ENCODE measurements around the gene SPATA16.
"Not testable (repeated sequence)": the region's sequence is repeated elsewhere in the genome, so short reads cannot be mapped to it uniquely, and the experiment has no call there.

SPATA16 gene

GRCh38 chr3:173055228-173055933, 85.7 kb downstream of the SPATA16 start:
- DNase-seq: no peak

- no peak for DNase-seq
These were observed 91.7 kb downstream of the SPATA16 start for GRCh38 chr3:173049360-173049759.

DNA sequence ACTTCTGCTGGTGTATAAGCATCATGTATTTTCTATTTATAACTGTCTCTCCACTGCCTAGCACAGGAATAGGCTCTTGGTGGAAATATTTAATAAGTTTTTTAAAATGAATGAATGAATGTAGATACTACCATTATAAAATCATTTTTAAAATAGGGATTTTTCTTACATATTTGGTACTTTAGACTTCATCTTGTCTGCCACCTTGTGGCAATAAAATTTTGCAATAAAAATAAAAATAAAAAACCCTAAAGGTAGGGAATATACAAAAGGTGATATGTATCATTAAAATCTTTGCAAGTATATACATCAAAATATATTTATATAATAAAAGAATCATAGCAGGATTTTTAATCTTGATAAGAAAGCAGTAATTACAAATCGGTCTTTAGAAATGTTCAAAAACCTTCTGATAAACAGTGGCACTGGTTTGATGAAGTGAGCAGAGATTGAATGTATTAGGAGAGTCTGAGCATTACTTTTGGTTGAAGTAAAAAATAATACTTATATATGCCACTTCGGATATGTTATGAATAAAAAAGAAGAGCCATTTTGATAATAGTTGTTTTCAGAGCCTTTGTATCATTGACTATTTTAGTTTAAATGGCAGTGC, 95.2 kb downstream of the SPATA16 start:
- peak; percentile 4 for DNase-seq

DNA sequence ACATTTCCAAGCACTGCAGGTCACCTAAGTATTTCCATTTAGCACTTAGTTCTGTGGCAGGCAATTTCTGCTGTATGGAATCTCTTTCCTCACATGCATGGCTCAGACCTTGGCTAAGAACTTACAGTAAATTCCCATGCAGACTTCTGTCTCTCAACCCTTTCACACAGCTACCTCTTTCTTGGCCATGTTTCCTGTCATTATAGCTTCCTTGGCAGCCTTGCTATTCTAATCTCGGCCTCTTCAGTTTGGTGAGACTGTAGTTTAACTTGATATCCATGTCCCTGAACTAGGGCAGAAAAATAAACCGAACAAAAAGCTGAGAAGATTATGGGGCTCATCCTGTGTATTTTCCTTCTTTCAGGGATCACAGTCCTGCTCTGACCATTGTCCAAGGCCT, 96.0 kb downstream of the SPATA16 start:
- no peak for DNase-seq

DNA sequence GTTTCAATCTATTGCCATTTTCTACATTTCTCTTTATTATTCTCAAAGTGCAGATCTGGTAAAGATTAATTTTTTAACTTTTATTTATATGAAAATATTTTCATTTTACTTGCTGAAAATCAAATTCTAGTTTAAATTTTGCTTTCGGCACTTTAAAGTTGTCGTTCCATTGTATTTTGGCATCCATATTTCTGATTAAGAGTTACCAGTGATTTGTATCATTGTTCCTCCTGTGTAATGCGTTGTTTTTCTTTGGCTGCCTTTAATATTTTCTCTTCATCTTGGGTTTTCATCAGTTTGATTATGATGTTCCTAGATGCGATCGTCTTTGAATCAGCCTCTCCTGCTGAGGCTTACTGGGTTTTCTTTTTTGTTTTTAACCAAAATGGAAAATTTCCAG, 97.3 kb downstream of the SPATA16 start:
- DNase-seq: no peak

GRCh38 chr3:173038484-173038871, 102.6 kb downstream of the SPATA16 start:
- DNase-seq: no peak

DNA sequence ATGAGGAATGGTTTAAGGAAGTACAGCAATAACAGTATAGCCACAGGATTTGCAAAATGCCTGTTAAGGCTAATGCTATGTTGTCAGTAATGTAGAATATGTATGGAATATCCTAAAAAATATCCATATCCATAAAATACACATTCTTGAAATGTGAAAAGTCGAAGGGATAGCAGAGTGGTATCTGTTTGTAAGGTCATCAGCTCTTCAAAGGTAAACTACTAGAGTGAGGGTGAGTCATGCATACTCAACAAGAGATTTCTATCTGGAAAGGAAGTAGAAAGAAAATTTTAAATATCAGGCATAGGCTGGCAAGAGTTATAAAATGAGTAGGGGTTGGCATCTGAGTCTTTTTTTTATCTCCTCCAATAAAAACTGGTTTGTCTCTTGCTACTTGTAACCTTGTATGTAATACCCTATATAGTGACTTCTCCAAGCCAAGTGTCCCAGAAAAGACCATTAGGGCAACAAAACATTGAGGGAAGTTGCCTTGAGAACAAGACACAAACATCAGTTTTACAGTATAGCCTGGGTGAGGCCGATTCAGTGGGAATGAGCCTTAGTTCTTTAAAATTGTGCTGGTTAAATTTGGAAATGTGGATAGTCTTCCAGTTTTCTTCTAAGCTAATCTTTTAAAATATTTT, 103.1 kb downstream of the SPATA16 start:
- DNase-seq: no peak

DNA sequence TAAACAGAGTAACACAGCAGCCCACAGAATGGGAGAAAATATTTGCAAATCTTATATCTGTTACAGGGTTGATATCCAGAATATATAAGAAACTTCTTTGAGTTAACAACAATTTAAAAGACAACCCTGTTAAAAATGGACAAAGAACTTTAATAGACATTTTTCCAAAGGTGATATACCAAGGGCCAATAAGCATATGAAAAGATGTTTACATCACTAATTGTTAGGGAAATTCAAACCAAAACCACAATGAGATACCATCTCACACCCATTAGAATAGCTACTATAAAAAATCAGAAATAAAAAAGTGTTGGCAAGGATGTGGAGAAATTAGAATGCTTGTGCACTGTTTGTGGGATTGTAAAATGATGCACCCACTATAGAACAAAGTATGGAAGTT, 110.8 kb downstream of the SPATA16 start:
- DNase-seq: no peak

GRCh38 chr3:173028351-173028750, 112.7 kb downstream of the SPATA16 start:
- DNase-seq: no peak

- DNase-seq: no peak
These were observed 113.6 kb downstream of the SPATA16 start for GRCh38 chr3:173027429-173027828.

DNA sequence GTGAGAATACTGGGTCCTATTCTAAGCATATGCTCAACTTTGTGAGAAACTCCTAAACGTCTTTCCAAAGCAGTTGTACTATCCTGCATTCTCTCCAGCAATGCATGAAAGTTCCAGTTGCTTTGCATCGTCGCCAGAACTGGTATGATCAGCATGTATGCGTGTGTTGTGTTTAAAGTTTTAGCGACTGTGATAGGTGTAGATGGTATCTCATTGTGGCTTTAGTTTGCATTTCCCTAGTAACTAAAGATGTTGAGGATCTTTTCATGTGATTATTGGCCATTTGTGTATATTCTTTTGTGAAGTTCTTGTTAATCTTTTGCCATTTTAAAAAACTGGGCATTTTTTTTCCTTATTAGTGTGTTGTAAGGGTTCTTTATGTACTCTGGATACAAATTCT, 115.1 kb downstream of the SPATA16 start:
- no peak for DNase-seq

DNA sequence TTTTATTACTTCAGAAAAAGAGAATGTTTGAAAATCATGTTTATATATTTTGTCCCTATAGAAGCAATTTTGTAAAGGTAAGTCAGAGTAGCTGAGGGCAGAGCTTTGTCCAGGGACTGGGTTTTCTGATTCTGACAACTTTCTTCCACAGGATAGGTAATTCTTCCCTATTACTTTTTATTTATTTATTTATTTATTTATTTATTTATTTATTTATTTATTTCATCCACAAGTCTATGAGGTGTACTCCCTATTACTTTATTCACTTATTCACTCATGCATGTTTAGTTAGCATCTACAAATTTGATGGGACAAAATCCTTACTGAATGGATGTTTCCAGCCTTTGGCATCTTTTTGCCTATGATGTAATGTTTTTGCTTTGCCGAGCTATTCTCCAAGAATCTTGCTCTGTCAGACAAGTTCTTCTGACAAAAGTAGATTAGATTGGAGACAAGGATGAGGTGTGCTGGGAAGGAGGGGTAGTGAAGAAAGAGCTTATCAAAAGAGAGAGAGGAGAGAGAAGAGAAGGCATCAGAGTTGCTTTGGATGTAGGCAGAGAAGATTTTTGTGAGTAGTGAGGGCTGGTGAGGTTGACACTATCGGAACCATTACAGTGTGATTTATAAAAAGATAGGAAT, 119.4 kb downstream of the SPATA16 start:
- DNase-seq: no peak

DNA sequence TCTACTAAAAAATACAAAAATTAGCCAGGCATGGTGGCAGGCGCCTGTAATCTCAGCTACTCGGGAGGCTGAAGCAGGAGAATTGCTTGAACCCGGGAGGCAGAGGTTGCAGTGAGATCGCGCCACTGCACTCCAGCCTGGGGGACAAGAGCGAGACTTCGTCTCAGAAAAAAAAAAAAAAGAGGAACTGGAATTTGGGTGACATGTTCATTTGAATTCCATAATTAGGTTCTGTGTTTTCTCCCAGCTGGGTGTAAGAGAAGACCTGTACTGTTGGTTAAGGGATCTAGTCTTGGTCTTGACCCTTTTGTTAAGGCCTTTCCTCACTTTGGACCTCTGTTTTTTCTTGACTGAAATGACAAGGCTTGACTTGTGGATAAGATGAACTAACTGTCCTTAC, 120.9 kb downstream of the SPATA16 start:
- DNase-seq: not testable (repeated sequence)

- no peak for DNase-seq
These were observed 121.7 kb downstream of the SPATA16 start for GRCh38 chr3:173019378-173019777.

DNA sequence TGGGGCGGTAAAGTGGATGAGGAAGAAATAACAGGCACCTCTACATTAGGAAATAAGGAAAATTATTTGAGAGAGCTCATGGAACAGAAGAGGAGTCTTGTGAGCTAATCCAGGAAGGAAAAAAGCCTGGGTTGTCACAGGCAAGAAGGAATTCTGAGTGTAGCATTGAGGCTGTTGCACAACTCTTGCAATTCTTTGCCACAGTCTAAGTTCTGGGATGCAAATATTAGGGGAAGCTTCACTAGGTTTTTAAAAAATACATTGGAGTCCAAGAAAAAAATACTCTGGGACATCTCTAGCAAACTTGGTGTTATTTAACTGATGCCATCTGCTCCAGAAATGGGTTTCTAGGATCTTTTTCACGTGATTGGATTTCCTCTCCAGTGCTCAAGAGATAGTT, 122.3 kb downstream of the SPATA16 start:
- no peak for DNase-seq

GRCh38 chr3:173013219-173013832, 127.7 kb downstream of the SPATA16 start:
- no peak for DNase-seq

GRCh38 chr3:173009410-173009809, 131.6 kb downstream of the SPATA16 start:
- DNase-seq: no peak

GRCh38 chr3:173008978-173009377, 132.1 kb downstream of the SPATA16 start:
- DNase-seq: no peak

DNA sequence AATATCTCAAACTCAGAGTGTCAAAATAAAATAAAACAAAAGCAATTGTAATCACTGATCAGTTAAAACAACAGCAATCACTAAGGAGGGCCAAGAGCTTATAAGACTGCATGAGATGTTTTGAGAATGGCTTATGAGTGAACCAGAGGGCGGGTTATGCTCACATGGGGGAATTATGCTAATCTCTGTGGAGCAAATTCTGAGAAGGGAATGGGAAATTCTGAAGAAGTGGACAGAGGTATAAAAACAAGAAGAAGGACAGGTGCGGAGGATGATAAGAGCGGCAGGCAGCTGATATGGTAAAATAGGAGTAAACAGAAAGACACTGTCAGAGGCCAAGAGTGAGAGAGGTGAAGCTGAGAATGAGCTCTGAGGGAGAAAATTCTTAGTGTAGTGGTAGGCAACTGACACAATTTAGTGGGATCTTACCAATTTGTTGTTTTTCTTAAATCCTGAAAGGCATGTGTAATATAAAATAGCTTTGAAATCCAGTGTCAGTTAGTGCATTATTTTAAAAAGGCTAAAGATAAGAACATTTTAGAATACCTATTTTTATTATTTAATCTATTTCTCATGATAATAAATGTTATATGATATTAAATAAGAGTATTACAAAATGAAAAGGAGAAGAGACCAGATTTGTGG, 133.8 kb downstream of the SPATA16 start:
- DNase-seq: no peak

DNA sequence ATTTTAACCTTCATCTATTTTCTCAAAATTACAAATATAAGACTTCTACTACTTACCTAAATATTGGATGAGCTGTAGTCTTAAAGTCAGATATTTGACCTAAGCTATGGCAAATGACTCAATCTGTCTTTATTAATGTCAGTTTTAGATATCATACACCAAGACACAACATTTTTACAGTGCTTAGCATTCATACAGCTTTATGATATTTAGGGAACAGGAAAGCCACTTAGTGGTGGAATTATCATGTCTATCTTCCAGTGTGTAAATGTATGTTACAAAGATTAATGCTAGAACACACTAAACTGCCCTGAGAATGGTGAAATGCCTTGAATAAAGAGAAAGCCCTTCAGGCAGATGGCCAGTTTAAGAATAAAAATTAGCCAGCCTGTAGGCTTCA, 135.0 kb downstream of the SPATA16 start:
- no peak for DNase-seq

DNA sequence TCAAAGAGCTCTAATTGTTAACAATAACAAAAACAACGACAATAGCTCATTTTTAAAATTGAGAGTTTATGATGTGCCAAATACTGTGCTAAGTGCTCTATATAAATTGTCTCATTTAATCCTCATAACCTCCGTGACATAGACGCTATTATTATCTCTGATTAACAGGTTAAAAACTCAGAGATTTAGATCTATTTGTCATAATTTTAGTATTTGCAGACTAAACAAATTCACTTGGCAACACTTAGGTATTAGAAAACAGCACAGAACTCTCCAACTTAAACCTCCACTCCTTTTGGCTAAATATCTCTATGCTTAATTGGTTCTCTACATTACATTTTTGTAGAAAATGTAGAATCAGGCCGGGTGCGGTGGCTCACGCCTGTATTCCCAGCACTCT, 136.4 kb downstream of the SPATA16 start:
- no peak for DNase-seq

DNA sequence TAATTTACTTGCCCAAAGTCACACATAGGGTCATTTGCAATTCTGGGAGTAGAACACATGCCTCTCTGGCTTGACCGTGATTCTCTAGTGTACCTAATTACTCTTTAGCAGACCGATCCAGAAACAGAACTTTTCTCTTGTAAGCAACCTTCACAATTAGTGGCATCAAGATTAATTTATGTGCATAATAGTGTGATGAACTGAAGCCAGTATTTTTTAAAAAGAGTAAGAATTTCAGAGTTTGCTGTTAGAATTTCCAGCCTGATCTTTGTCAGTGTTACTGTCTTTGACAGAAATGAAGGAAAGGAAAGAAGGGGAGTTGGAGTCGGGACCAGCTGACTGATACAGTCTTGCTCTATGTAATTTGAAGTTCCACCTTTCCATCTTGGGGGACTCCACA, 137.1 kb downstream of the SPATA16 start:
- no peak for DNase-seq

DNA sequence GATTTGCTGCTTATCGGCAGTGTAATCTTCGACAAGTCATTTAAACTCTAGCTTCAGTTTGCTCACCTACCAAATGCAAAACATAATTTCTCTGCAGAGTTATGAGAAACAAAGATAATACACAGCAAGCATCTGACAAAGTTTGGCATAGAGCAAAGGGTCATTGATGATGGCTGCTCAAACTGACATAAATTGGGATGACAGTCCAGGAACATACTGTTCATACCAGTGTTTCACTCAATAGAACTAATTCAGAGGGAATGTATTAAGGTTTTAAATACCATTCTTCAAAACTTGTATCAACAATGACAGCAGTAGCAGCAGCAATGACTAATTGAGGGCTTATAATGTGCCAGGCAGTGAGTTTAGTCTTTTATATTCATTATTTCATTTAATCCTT, 137.6 kb downstream of the SPATA16 start:
- DNase-seq: no peak

All from NCI-H2171 treated with DMSO at 0.1 percent for 48 hours (cell line).